Prostate gland (tissue), 2 donors: ENCODE results near the gene MACC1. TPM values are rescaled to one million over a fixed set of nuclear protein-coding genes. Genes with fewer than 3 reads are reported as not detected.

Experiments
- DNase-seq: peaks from one replicate; pipeline ENCODE4 v3.0.0-alpha.2; 2019; ENCODE audit warnings: low spot score
- H3K27ac ChIP-seq, 2 donors: fragments of 200-600 bp; sonication (generic); 2 replicates each; pipeline ENCODE4 v1.5.1; 2017 to 2019
- H3K27me3 ChIP-seq: fragments of 200-600 bp; sonication (generic); replicated peaks from 2 replicates; pipeline ENCODE4 v1.5.1; 2019; ENCODE audit not compliant: insufficient read depth
- H3K36me3 ChIP-seq, 2 donors: fragments of 200-600 bp; sonication (generic); 1 replicate in 1 of 2; 2 replicates in 1 of 2; pipeline versions ENCODE4 v1.5.1 to v1.8.1; 2017 to 2019
- H3K4me1 ChIP-seq: fragments of 200-600 bp; sonication (generic); replicated peaks from 2 replicates; pipeline ENCODE4 v1.5.1; 2019
- H3K4me3 ChIP-seq, 2 donors: fragments of 200-600 bp; sonication (generic); 2 replicates each; pipeline ENCODE4 v1.5.1; 2017 to 2019
- H3K9me3 ChIP-seq: fragments of 200-600 bp; sonication (generic); 2 replicates; pipeline ENCODE4 v1.5.1; 2017
- CTCF ChIP-seq, 4 experiments: fragments of 200-600 bp in 2 of 4; fragments of 450-650 bp in 2 of 4; sonication (generic) in 2 of 4; IDR thresholded peaks; 1 replicate in 3 of 4; 2 replicates in 1 of 4; pipeline ENCODE4 v1.5.1; 2016 to 2019; ENCODE audit warnings: antibody characterized with exemption in 4 of 4, mild to moderate bottlenecking in 2 of 4, moderate library complexity in 2 of 4
- POLR2A ChIP-seq: fragments of 450-650 bp; IDR thresholded peaks from one replicate; pipeline ENCODE4 v1.6.1; 2016; ENCODE audit warnings: antibody characterized with exemption, mild to moderate bottlenecking
- POLR2AphosphoS5 ChIP-seq: sonication (generic); formaldehyde crosslinking; IDR thresholded peaks from one replicate; pipeline ENCODE4 v1.6.1; 2017; ENCODE audit warnings: antibody characterized with exemption
- WGBS: methylation state at CpG from one replicate; pipeline ENCODE4 v1.1.5; 2018; 5-methylcytosine and 5-hydroxymethylcytosine counted together
- intact Hi-C: fragments of 100-400 bp; cut with DNase I; formaldehyde crosslinking; loops from one replicate; pipeline ENCODE4 v1.14.2; 2022
- total RNA-seq, 2 donors: library from RNA; depleted of rRNA; stranded (reverse); fragments of >200 nt; gene quantifications; one replicate each; pipeline ENCODE4 v1.1.0, GENCODE V29; 2016

The MACC1 gene
- total RNA-seq, 2 donors from 2014 or later = 3.0 to 3.4 TPM

GRCh38 chr7:20226860-20227259 lies 9.7 kb upstream of the MACC1 start:
- H3K27ac ChIP-seq = no peak overlapping the region
- no peak overlapping the region for H3K4me3 ChIP-seq
- H3K4me1 ChIP-seq = no peaks in the 10 kb centered on the region
- 26% methylated on average over 1 of the region's 1 CpG for WGBS
- no peaks in the 10 kb centered on the region for H3K9me3 ChIP-seq
- H3K36me3 ChIP-seq = no peaks in the 10 kb centered on the region
- intact Hi-C loops = no loop called here
- no peak for DNase-seq
- no peaks in the 10 kb centered on the region for H3K27me3 ChIP-seq
- TF ChIP-seq POLR2AphosphoS5 (no peak), POLR2A (no peak), CTCF (IDR thresholded peaks at IDR 0.05) (no peak)

DNA sequence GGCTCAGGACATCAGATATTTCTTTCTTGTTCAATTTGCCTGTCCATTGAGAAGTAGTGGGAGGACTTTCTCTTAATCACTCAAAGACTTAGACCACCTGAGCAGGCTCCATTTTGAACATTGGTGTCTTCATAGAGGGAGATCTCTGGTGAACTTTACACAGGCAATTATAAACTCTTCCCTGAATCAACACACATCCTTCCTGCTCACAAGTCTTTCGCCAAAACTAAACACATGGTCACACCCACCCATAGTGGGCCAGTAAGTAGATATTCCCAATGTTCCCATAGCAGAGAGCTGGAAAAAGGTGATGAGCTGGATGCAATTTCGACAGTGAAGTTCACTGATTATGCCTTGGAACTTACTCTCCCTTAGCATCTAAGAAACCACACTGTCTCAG lies 8.2 kb upstream of the MACC1 start:
- H3K27me3 ChIP-seq = no peaks in the 10 kb centered on the region
- no peak for DNase-seq
- H3K36me3 ChIP-seq = no peaks in the 10 kb centered on the region
- 93% methylated on average over 2 of the region's 2 CpGs for WGBS
- no peaks in the 10 kb centered on the region for H3K4me1 ChIP-seq
- intact Hi-C loops = no loop called here
- H3K27ac ChIP-seq = no peak overlapping the region
- no peak overlapping the region for H3K4me3 ChIP-seq
- TF ChIP-seq POLR2AphosphoS5 (no peak), POLR2A (no peak), CTCF (IDR thresholded peaks at IDR 0.05) (no peak)
- H3K9me3 ChIP-seq = no peaks in the 10 kb centered on the region

DNA sequence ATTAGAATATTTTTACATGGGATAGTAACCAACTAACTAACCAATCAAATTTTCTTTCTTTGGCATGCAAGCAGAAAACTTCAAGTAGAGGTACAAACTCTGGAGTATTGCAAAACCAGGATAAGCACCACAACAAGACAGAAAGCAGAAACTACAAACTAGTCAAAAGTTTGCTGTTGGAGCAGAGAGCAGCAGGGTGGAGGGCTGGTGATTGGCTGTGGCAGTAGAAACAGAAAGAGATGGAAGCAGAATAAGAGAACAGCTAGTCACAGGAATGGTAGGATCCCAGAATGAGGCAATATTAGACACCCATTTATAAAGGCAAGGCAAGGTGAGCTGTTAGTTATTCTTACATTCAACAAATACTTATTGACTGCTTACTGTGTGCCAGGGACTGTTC lies 6.8 kb upstream of the MACC1 start:
- Histone ChIP-seq H3K27me3 (no peaks in the 10 kb centered on the region), H3K4me3 (no peak overlapping the region), H3K27ac (no peak overlapping the region), H3K9me3 (no peaks in the 10 kb centered on the region), H3K36me3 (no peaks in the 10 kb centered on the region), H3K4me1 (no peaks in the 10 kb centered on the region)
- intact Hi-C loops = no loop called here
- no peak for DNase-seq
- TF ChIP-seq CTCF (IDR thresholded peaks at IDR 0.05) = no peak
- no peak for TF ChIP-seq POLR2AphosphoS5
- no peak for TF ChIP-seq POLR2A

GRCh38 chr7:20223356-20223755 lies 6.2 kb upstream of the MACC1 start:
- H3K27me3 ChIP-seq = no peaks in the 10 kb centered on the region
- H3K36me3 ChIP-seq = no peaks in the 10 kb centered on the region
- DNase-seq = no peak
- no peaks in the 10 kb centered on the region for H3K4me1 ChIP-seq
- WGBS = 95% methylated on average over 5 of the region's 5 CpGs
- no peak overlapping the region for H3K4me3 ChIP-seq
- H3K9me3 ChIP-seq = no peaks in the 10 kb centered on the region
- TF ChIP-seq POLR2AphosphoS5 (no peak), CTCF (IDR thresholded peaks at IDR 0.05) (no peak), POLR2A (no peak)
- no peak overlapping the region for H3K27ac ChIP-seq
- intact Hi-C loops = no loop called here

DNA sequence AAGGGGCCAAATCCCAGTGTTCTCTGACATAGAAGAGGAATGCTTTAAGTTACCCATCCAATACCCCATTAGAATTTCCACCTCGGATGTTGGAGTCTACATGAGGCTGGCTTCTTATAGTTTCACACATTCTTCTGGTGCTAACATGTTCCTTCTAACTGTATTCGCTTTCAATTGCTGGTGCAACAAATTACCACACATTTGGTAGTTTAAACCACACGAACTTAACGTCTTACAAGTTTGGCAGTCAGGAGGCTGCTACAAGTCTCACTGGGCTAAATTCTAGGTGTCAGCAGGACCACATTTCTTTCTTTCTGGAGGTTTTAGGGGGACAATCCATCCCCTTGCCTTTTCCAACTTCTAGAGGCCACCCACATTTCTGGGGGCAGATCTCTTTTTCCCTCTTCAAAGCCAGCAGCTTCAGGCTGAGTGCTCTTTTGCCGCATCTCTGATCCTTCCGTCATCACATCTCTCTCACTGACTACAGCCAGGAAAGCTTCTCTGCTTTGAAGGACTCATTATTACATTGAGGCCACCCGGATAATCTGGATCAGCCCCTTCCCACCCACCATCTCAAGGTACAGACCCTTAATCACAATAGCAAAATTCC lies 5.1 kb upstream of the MACC1 start:
- H3K27me3 ChIP-seq = no peaks in the 10 kb centered on the region
- WGBS = 87% methylated on average over 7 of the region's 7 CpGs
- no peak for DNase-seq
- no peaks in the 10 kb centered on the region for H3K9me3 ChIP-seq
- H3K27ac ChIP-seq = no peak overlapping the region
- intact Hi-C loops = no loop called here
- no peaks in the 10 kb centered on the region for H3K36me3 ChIP-seq
- TF ChIP-seq POLR2A = no peak
- TF ChIP-seq POLR2AphosphoS5 = no peak
- no peak for TF ChIP-seq CTCF (IDR thresholded peaks at IDR 0.05)
- no peak overlapping the region for H3K4me3 ChIP-seq
- H3K4me1 ChIP-seq = no peaks in the 10 kb centered on the region
